HCT116 (cell line): ENCODE results near the gene ZNF566. TPM values are rescaled to one million over a fixed set of nuclear protein-coding genes. Genes with fewer than 3 reads are reported as not detected.
A peak's percentile ranks its signal among the peaks of the same experiment; 100 is the strongest.
"Not testable (repeated sequence)": the region's sequence is repeated elsewhere in the genome, so short reads cannot be mapped to it uniquely, and the experiment has no call there.

Experiments
- ATAC-seq: fragments of 200-7000 bp; cut with Tn5 transposase; 2 replicates; pipeline ENCODE4 v1.9.1; 2020; ENCODE audit warnings: mild to moderate bottlenecking, moderate library complexity
- BruUV-seq: library from RNA; stranded (reverse); fragments of 400-500 nt; replicated peaks from 2 replicates; lab custom pipeline; 2021; lab: Mats Ljungman, UMichigan
- CTCF ChIA-PET: fragments of 300-600 bp; sonication (Branson Sonifier 250); formaldehyde crosslinking; loops from one replicate; lab custom pipeline; 2021; ENCODE audit warnings: antibody characterized with exemption; lab: Charles Lee
- POLR2A ChIA-PET: fragments of 300-600, 350-600 bp; sonication (Branson Sonifier 250); formaldehyde crosslinking; loops from one replicate; lab custom pipeline; 2021; ENCODE audit warnings: antibody characterized with exemption; lab: Charles Lee
- RAD21 ChIA-PET, 2 experiments: fragments of 300-600 bp; sonication (Branson Sonifier 250); formaldehyde crosslinking; loops; one replicate each; lab custom pipeline; 2023; ENCODE audit warnings: low total read pairs in 2 of 2; ENCODE audit not compliant: uncharacterized antibody in 2 of 2, unreplicated experiment in 2 of 2, low non-redundant PET in 1 of 2; lab: Charles Lee
- DNase-seq: peaks from one replicate; pipeline ENCODE4 v3.0.0-alpha.2; 2010; ENCODE audit warnings: low read depth, low spot score
- H2AFZ ChIP-seq: fragments of 200-600 bp; shearing (Covaris generic), sonication (generic); 2 replicates; pipeline ENCODE4 v1.6.1; 2017; ENCODE audit warnings: low read depth, mixed run types, mixed read lengths, antibody characterized with exemption, low read length; ENCODE audit not compliant: poor library complexity, severe bottlenecking
- H3K27ac ChIP-seq: 2 replicates; pipeline ENCODE4 v1.5.1; 2012; ENCODE audit warnings: low read depth, low read length
- H3K27me3 ChIP-seq: fragments of 200-600 bp; sonication (generic); 2 replicates; pipeline ENCODE4 v1.6.1; 2016; ENCODE audit warnings: mixed run types, low read length, mixed read lengths; ENCODE audit not compliant: insufficient read depth
- H3K36me3 ChIP-seq, 2 experiments: fragments of 200-500 bp in 1 of 2; fragments of 200-600 bp in 1 of 2; sonication (Bioruptor generic) in 1 of 2; sonication (generic) in 1 of 2; 2 replicates each; pipeline versions ENCODE4 v1.5.1 to v1.6.1; 2014 to 2016; ENCODE audit warnings: low read length in 2 of 2, inconsistent platforms in 1 of 2, mixed read lengths in 1 of 2, mixed run types in 1 of 2; ENCODE audit not compliant: insufficient read depth in 2 of 2, control insufficient read depth in 1 of 2
- H3K4me1 ChIP-seq, 2 experiments: fragments of 200-600 bp in 1 of 2; sonication (generic) in 1 of 2; 2 replicates each; pipeline versions ENCODE4 v1.5.1 to v1.6.1; 2012 to 2017; ENCODE audit warnings: low read length in 2 of 2, inconsistent platforms in 1 of 2, mild to moderate bottlenecking in 1 of 2, mixed read lengths in 1 of 2, mixed run types in 1 of 2, moderate library complexity in 1 of 2; ENCODE audit not compliant: insufficient read depth in 2 of 2, control insufficient read depth in 1 of 2
- H3K4me2 ChIP-seq: fragments of 200-600 bp; sonication (generic); 2 replicates; pipeline ENCODE4 v1.6.1; 2017; ENCODE audit warnings: mixed run types, low read length, mixed read lengths
- H3K4me3 ChIP-seq, 2 experiments: fragments of 200-600 bp in 1 of 2; sonication (generic) in 1 of 2; replicated peaks in 1 of 2; 2 replicates each; pipeline ENCODE4 v1.5.1; 2011 to 2016; ENCODE audit warnings: low read length in 2 of 2, control low read depth in 1 of 2, low read depth in 1 of 2, mild to moderate bottlenecking in 1 of 2, mixed read lengths in 1 of 2, mixed run types in 1 of 2
- H3K79me2 ChIP-seq: fragments of 200-600 bp; sonication (generic); 2 replicates; pipeline ENCODE4 v1.6.1; 2017; ENCODE audit warnings: mild to moderate bottlenecking, mixed run types, low read length, moderate library complexity, mixed read lengths; ENCODE audit not compliant: insufficient read depth
- H3K9ac ChIP-seq: fragments of 200-600 bp; sonication (generic); 2 replicates; pipeline ENCODE4 v1.6.1; 2016; ENCODE audit warnings: low read length, mixed read lengths
- H3K9me2 ChIP-seq: fragments of 200-600 bp; sonication (generic), shearing (Covaris generic); 2 replicates; pipeline ENCODE4 v1.6.1; 2017; ENCODE audit warnings: mixed run types, mild to moderate bottlenecking, moderate library complexity; ENCODE audit not compliant: insufficient read depth
- H3K9me3 ChIP-seq, 2 experiments: fragments of 200-500 bp in 1 of 2; fragments of 200-600 bp in 1 of 2; sonication (Bioruptor generic) in 1 of 2; sonication (generic) in 1 of 2; 2 replicates each; pipeline ENCODE4 v1.6.1; 2014 to 2017; ENCODE audit warnings: low read length in 2 of 2, mixed read lengths in 2 of 2, inconsistent platforms in 1 of 2, low read depth in 1 of 2, mild to moderate bottlenecking in 1 of 2, mixed run types in 1 of 2, moderate library complexity in 1 of 2; ENCODE audit not compliant: control insufficient read depth in 1 of 2, insufficient read depth in 1 of 2
- H4K20me1 ChIP-seq: fragments of 200-600 bp; sonication (generic), shearing (Covaris generic); 2 replicates; pipeline ENCODE4 v1.6.1; 2017; ENCODE audit warnings: mixed run types, mild to moderate bottlenecking, moderate library complexity; ENCODE audit not compliant: insufficient read depth
- RAD21 ChIP-seq: IDR thresholded peaks from 2 replicates; pipeline ENCODE4 v1.6.1; 2012; ENCODE audit warnings: low read depth, mild to moderate bottlenecking
- intact Hi-C: fragments of 100-400 bp; cut with micrococcal nuclease; formaldehyde crosslinking; loops from 2 replicates; pipeline ENCODE4 v1.10.0; 2022
- total RNA-seq: library from RNA; stranded (reverse); gene quantifications from one replicate; pipeline ENCODE4 v1.2.1, GENCODE V29; 2021; ENCODE audit not compliant: unreplicated experiment
- TF ChIP-seq, protein P1 (sequence below): IDR thresholded peaks from 2 replicates; pipeline ENCODE4 v1.6.1; 2011; ENCODE audit warnings: mild to moderate bottlenecking, low read length, moderate library complexity; ENCODE audit not compliant: insufficient replicate concordance; ENCODE audit errors: extremely low read depth
- TF ChIP-seq, protein P2 (sequence below), 3 experiments: fragments of 200-600 bp in 1 of 3; sonication (generic) in 1 of 3; IDR thresholded peaks in 2 of 3; conservative IDR thresholded peaks in 1 of 3; 2 replicates each; pipeline ENCODE4 v1.5.1; 2012 to 2017; ENCODE audit warnings: low read depth in 2 of 3, low read length in 2 of 3, antibody characterized with exemption in 1 of 3, borderline replicate concordance in 1 of 3, control low read depth in 1 of 3, mild to moderate bottlenecking in 1 of 3, mixed read lengths in 1 of 3, mixed run types in 1 of 3, moderate library complexity in 1 of 3; ENCODE audit not compliant: insufficient read depth in 1 of 3

Gene ZNF566
- total RNA-seq, 1 experiment from 2014 or later, result 6.4 TPM

DNA sequence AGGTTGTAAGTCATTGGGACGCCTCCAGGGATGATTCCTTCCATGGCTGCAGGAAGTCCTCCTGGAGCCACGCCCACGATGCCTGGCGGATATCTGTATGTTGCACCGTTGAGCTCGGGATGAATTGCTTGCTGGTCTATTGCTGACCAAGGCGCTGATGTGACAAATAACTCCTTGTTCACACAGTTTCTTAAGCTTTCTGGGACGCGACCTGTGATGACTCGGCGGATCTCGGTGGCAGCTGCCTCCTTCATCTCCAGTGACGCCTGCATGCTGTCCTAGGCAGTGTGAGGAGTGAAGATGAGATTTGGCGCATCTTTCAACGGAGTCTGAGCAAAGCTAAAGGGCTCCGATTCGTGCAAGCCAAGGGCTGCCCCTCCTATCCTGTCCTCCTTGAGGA, 7.6 kb upstream of the ZNF566 start:
- TF ChIP-seq, protein P1, sequence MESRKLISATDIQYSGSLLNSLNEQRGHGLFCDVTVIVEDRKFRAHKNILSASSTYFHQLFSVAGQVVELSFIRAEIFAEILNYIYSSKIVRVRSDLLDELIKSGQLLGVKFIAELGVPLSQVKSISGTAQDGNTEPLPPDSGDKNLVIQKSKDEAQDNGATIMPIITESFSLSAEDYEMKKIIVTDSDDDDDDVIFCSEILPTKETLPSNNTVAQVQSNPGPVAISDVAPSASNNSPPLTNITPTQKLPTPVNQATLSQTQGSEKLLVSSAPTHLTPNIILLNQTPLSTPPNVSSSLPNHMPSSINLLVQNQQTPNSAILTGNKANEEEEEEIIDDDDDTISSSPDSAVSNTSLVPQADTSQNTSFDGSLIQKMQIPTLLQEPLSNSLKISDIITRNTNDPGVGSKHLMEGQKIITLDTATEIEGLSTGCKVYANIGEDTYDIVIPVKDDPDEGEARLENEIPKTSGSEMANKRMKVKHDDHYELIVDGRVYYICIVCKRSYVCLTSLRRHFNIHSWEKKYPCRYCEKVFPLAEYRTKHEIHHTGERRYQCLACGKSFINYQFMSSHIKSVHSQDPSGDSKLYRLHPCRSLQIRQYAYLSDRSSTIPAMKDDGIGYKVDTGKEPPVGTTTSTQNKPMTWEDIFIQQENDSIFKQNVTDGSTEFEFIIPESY, result no peak
- TF ChIP-seq, all 23 proteins: peak for 0
- Histone ChIP-seq H3K4me1 (no peaks in the 10 kb centered on the region), H3K9me3 (peaks cover 0 to 12% of the 10 kb centered on the region in 2 experiments; a peak in 1 of 4 replicates), H2AFZ (no peak overlapping the region), H3K36me3 (no peaks in the 10 kb centered on the region), H3K79me2 (no peaks in the 10 kb centered on the region), H3K27ac (no peak overlapping the region), H3K9me2 (no peaks in the 10 kb centered on the region), H4K20me1 (no peaks in the 10 kb centered on the region), H3K4me3 (no peak overlapping the region), H3K4me2 (no peak overlapping the region), H3K9ac (no peak overlapping the region), H3K27me3 (no peaks in the 10 kb centered on the region)
- no TSS peak for BruUV-seq
- DNase-seq (no peak), ATAC-seq (no peak)
- intact Hi-C loops, result no loop called here
- POLR2A ChIA-PET, result no interaction called here
- CTCF ChIA-PET, result no interaction called here
- RAD21 ChIA-PET, result no interaction called here

DNA sequence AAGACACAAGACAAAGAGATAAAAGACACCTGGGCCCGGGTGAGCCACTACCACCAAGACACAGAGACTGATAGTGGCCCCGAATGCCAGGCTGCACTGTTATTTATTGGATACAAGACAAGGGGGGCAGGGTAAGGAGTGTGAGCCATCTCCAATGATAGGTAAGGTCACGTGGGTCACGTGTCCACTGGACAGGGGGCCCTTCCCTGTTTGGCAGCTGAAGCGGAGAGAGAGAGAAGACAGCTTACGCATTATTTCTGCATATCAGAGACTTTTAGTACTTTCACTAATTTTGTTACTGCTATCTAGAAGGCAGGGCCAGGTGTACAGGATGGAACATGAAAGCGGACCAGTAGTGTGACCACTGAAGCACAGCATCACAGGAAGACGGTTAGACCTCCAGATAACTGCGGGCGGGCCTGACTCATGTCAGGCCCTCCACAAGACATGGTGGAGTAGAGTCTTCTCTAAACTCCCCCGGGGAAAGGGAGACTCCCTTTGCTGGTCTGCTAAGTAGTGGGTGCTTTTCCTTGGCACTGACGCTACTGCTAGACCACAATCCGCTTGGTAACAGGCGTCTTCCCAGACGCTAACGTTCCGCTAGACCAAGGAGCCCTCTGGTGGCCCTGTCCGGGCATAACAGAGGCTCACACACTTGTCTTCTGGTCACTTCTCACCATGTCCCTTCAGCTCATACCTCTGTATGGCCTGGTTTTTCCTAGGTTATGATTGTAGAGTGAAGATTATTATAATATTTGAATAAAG, 3.5 kb upstream of the ZNF566 start:
- H3K4me3 ChIP-seq, H3K79me2 ChIP-seq, H3K9me2 ChIP-seq, ATAC-seq, H3K27ac ChIP-seq, BruUV-seq, H3K27me3 ChIP-seq, H3K9me3 ChIP-seq, H3K4me2 ChIP-seq, POLR2A ChIA-PET, H4K20me1 ChIP-seq, H3K9ac ChIP-seq, H2AFZ ChIP-seq, CTCF ChIA-PET, H3K36me3 ChIP-seq: not testable (repeated sequence)
- H3K4me1 ChIP-seq, result peaks cover 0 to 18% of the 10 kb centered on the region in 2 experiments; a peak in 2 of 4 replicates
- intact Hi-C loops, result loop anchor here (1.0 kb wide), 1 partner anchor 303 kb away; no protein-coding TSS in a partner anchor
- peak; percentile 21 for DNase-seq
- TF ChIP-seq RAD21, result peak; percentile 62
- TF ChIP-seq, protein P2, sequence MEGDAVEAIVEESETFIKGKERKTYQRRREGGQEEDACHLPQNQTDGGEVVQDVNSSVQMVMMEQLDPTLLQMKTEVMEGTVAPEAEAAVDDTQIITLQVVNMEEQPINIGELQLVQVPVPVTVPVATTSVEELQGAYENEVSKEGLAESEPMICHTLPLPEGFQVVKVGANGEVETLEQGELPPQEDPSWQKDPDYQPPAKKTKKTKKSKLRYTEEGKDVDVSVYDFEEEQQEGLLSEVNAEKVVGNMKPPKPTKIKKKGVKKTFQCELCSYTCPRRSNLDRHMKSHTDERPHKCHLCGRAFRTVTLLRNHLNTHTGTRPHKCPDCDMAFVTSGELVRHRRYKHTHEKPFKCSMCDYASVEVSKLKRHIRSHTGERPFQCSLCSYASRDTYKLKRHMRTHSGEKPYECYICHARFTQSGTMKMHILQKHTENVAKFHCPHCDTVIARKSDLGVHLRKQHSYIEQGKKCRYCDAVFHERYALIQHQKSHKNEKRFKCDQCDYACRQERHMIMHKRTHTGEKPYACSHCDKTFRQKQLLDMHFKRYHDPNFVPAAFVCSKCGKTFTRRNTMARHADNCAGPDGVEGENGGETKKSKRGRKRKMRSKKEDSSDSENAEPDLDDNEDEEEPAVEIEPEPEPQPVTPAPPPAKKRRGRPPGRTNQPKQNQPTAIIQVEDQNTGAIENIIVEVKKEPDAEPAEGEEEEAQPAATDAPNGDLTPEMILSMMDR (IDR thresholded peaks at IDR 0.05 in 2 of 3, conservative IDR thresholded peaks at IDR 0.05 in 1 of 3; ENCODE audit: borderline replicate concordance in 1 of 3, insufficient read depth in 1 of 3, low read depth in 2 of 3, low read length in 2 of 3), result peak; percentile 29 to 61 (median 49); a peak in 5 of 6 replicates
- RAD21 ChIA-PET, result interaction anchor here in 1 of 2 experiments (0.6 kb wide), 2 partner anchors 74 to 311 kb away, joined by 3 read pairs; no protein-coding TSS in a partner anchor

DNA sequence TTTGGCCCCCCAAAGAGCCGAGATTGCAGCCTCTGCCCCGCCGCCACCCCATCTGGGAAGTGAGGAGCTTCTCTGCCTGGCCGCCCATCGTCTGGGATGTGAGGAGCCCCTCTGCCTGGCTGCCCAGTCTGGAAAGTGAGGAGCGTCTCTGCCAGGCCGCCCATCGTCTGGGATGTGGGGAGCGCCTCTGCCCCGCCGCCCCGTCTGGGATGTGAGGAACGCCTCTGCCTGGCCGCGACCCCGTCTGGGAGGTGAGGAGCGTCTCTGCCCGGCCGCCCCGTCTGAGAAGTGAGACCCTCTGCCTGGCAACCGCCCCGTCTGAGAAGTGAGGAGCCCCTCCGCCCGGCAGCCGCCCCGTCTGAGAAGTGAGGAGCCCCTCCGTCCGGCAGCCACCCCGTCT, 1.5 kb upstream of the ZNF566 start:
- H3K9me2 ChIP-seq, RAD21 ChIA-PET, CTCF ChIA-PET, H3K36me3 ChIP-seq, H3K4me2 ChIP-seq, H3K9ac ChIP-seq, POLR2A ChIA-PET, ATAC-seq, H4K20me1 ChIP-seq, H3K4me3 ChIP-seq, H3K9me3 ChIP-seq, H3K27ac ChIP-seq, H3K27me3 ChIP-seq, BruUV-seq, DNase-seq, H2AFZ ChIP-seq, intact Hi-C loops: not testable (repeated sequence)
- peaks cover 0 to 18% of the 10 kb centered on the region in 2 experiments; a peak in 2 of 4 replicates for H3K4me1 ChIP-seq
- H3K79me2 ChIP-seq, result peaks cover 11% of the 10 kb centered on the region; the same call in 1 of the 2 replicates
